Ascending aorta (tissue), 2 donors: ENCODE data around the gene ALS2. TPM values are rescaled to one million over a fixed set of nuclear protein-coding genes. Genes with fewer than 3 reads are reported as not detected.
"Not testable (repeated sequence)": the region's sequence is repeated elsewhere in the genome, so short reads cannot be mapped to it uniquely, and the experiment has no call there.

Experiments used
- DNase-seq, 2 donors: peaks; one replicate each; pipeline ENCODE4 v3.0.0-alpha.2; 2019; ENCODE audit warnings: low spot score in 2 of 2
- H3K27ac ChIP-seq, 2 donors: fragments of 200-600 bp; sonication (generic); one replicate each; pipeline ENCODE4 v1.5.1; 2016 to 2017; ENCODE audit warnings: mild to moderate bottlenecking in 1 of 2
- H3K27me3 ChIP-seq: fragments of 200-600 bp; sonication (generic); one replicate; pipeline ENCODE4 v1.5.1; 2017
- H3K36me3 ChIP-seq, 2 donors: fragments of 200-600 bp; sonication (generic); one replicate each; pipeline ENCODE4 v1.5.1; 2016
- H3K4me1 ChIP-seq, 2 donors: fragments of 200-600 bp; sonication (generic); one replicate each; pipeline ENCODE4 v1.5.1; 2016 to 2017; ENCODE audit warnings: mild to moderate bottlenecking in 1 of 2
- H3K4me3 ChIP-seq, 2 donors: fragments of 200-600 bp; sonication (generic); one replicate each; pipeline ENCODE4 v1.5.1; 2016 to 2017; ENCODE audit warnings: mild to moderate bottlenecking in 1 of 2
- H3K9me3 ChIP-seq, 2 donors: fragments of 200-600 bp; sonication (generic); one replicate each; pipeline ENCODE4 v1.5.1; 2016
- CTCF ChIP-seq, 3 experiments: fragments of 200-600 bp in 2 of 3; fragments of 450-650 bp in 1 of 3; sonication (generic) in 2 of 3; IDR thresholded peaks; one replicate each; pipeline ENCODE4 v1.5.1; 2016 to 2019; ENCODE audit warnings: antibody characterized with exemption in 3 of 3, mild to moderate bottlenecking in 1 of 3, moderate library complexity in 1 of 3
- intact Hi-C: fragments of 100-400 bp; cut with DNase I; formaldehyde crosslinking; loops from one replicate; pipeline ENCODE4 v1.15.1; 2023
- total RNA-seq: library from RNA; depleted of rRNA; stranded (reverse); fragments of >200 nt; gene quantifications from one replicate; pipeline ENCODE4 v1.1.0, GENCODE V29; 2016

ALS2 gene
- total RNA-seq, 1 donor from 2014 or later = 6.5 TPM

GRCh38 chr2:201820383-201821007 lies 39.8 kb upstream of the ALS2 start:
- Histone ChIP-seq H3K27me3 (no peaks in the 10 kb centered on the region), H3K4me3 (no peak overlapping the region), H3K4me1 (peaks cover 0 to 10% of the 10 kb centered on the region in 2 donors), H3K27ac (no peak overlapping the region), H3K9me3 (no peaks in the 10 kb centered on the region), H3K36me3 (no peaks in the 10 kb centered on the region)
- DNase-seq = no peak
- no peak for TF ChIP-seq CTCF (IDR thresholded peaks at IDR 0.05)
- intact Hi-C loops = no loop called here

- TF ChIP-seq CTCF (IDR thresholded peaks at IDR 0.05) = no peak
- no peak for DNase-seq
- Histone ChIP-seq H3K9me3 (peaks cover 0 to 6% of the 10 kb centered on the region in 2 donors), H3K27ac (no peak overlapping the region), H3K27me3 (no peaks in the 10 kb centered on the region), H3K36me3 (no peaks in the 10 kb centered on the region), H3K4me3 (no peak overlapping the region), H3K4me1 (no peaks in the 10 kb centered on the region)
- intact Hi-C loops = no loop called here
Observed at GRCh38 chr2:201816657-201817575, 36.2 kb upstream of the ALS2 start.

- no peak overlapping the region for H3K4me3 ChIP-seq
Observed at GRCh38 chr2:201813996-201814760, 33.4 kb upstream of the ALS2 start.

GRCh38 chr2:201810604-201811003 lies 29.9 kb upstream of the ALS2 start:
- H3K9me3 ChIP-seq, H3K27ac ChIP-seq, H3K27me3 ChIP-seq, H3K36me3 ChIP-seq, intact Hi-C loops, DNase-seq, H3K4me3 ChIP-seq: not testable (repeated sequence)
- H3K4me1 ChIP-seq = peaks cover 6 to 21% of the 10 kb centered on the region in 2 donors

More at GRCh38 chr2:201813996-201814760, 33.4 kb upstream of the ALS2 start:
- Histone ChIP-seq H3K36me3 (no peaks in the 10 kb centered on the region), H3K4me1 (no peaks in the 10 kb centered on the region), H3K27me3 (no peaks in the 10 kb centered on the region), H3K9me3 (peaks cover 0 to 6% of the 10 kb centered on the region in 2 donors), H3K27ac (no peak overlapping the region)
- no peak for DNase-seq
- intact Hi-C loops = no loop called here
- TF ChIP-seq CTCF (IDR thresholded peaks at IDR 0.05) = no peak

GRCh38 chr2:201809633-201810032 lies 28.9 kb upstream of the ALS2 start:
- H3K27me3 ChIP-seq = no peaks in the 10 kb centered on the region
- H3K9me3 ChIP-seq = peaks cover 0 to 6% of the 10 kb centered on the region in 2 donors
- H3K4me3 ChIP-seq = no peak overlapping the region
- intact Hi-C loops = no loop called here
- peaks cover 6 to 21% of the 10 kb centered on the region in 2 donors for H3K4me1 ChIP-seq
- H3K36me3 ChIP-seq = no peaks in the 10 kb centered on the region
- H3K27ac ChIP-seq = no peak overlapping the region
- DNase-seq = no peak
- no peak for TF ChIP-seq CTCF (IDR thresholded peaks at IDR 0.05)
